GM18861 (cell line): ENCODE results near the gene SYT1.
A peak's percentile ranks its signal among the peaks of the same experiment; 100 is the strongest.
"Not testable (repeated sequence)": the region's sequence is repeated elsewhere in the genome, so short reads cannot be mapped to it uniquely, and the experiment has no call there.

ENCODE experiments used
- ATAC-seq: cut with Tn5 transposase; IDR thresholded peaks from one replicate; pipeline ENCODE4 v1.9.1; 2021; ENCODE audit not compliant: unreplicated experiment

The SYT1 gene

GRCh38 chr12:79203058-79203647, 338.6 kb downstream of the SYT1 start:
- no peak for ATAC-seq

- no peak for ATAC-seq
Observed at GRCh38 chr12:79206871-79207270, 342.3 kb downstream of the SYT1 start.

- not testable (repeated sequence) for ATAC-seq
Observed at GRCh38 chr12:79210403-79210802, 345.8 kb downstream of the SYT1 start.

GRCh38 chr12:79217306-79217705, 352.7 kb downstream of the SYT1 start:
- no peak for ATAC-seq

GRCh38 chr12:79223210-79223609, 358.6 kb downstream of the SYT1 start:
- no peak for ATAC-seq

GRCh38 chr12:79223761-79224160, 359.2 kb downstream of the SYT1 start:
- no peak for ATAC-seq

- ATAC-seq: no peak
Observed at GRCh38 chr12:79227091-79227490, 362.5 kb downstream of the SYT1 start.

GRCh38 chr12:79227646-79228045, 363.1 kb downstream of the SYT1 start:
- no peak for ATAC-seq

- peak; percentile 74 for ATAC-seq
Observed at GRCh38 chr12:79233341-79233781, 368.8 kb downstream of the SYT1 start.

- ATAC-seq: no peak
Observed at GRCh38 chr12:79236920-79237319, 372.3 kb downstream of the SYT1 start.

GRCh38 chr12:79238246-79238645, 373.7 kb downstream of the SYT1 start:
- no peak for ATAC-seq

GRCh38 chr12:79247494-79247893, 382.9 kb downstream of the SYT1 start:
- ATAC-seq: no peak

- ATAC-seq: no peak
Observed at GRCh38 chr12:79250186-79250585, 385.6 kb downstream of the SYT1 start.

- no peak for ATAC-seq
Observed at GRCh38 chr12:79250960-79251755, 386.6 kb downstream of the SYT1 start.

- no peak for ATAC-seq
Observed at GRCh38 chr12:79252358-79253075, 387.9 kb downstream of the SYT1 start.

- ATAC-seq: no peak
Observed at GRCh38 chr12:79255288-79255687, 390.7 kb downstream of the SYT1 start.

- no peak for ATAC-seq
Observed at GRCh38 chr12:79260923-79261322, 396.3 kb downstream of the SYT1 start.

GRCh38 chr12:79262938-79263337, 398.4 kb downstream of the SYT1 start:
- no peak for ATAC-seq

- ATAC-seq: no peak
Observed at GRCh38 chr12:79266343-79267144, 402.0 kb downstream of the SYT1 start.

GRCh38 chr12:79267580-79267979, 403.0 kb downstream of the SYT1 start:
- ATAC-seq: no peak

GRCh38 chr12:79274501-79275064, 410.0 kb downstream of the SYT1 start:
- ATAC-seq: no peak
